ENCODE measurements around the gene DSCAML1. TPM values are rescaled to one million over a fixed set of nuclear protein-coding genes. Genes with fewer than 3 reads are reported as not detected.
"Not testable (repeated sequence)": the region's sequence is repeated elsewhere in the genome, so short reads cannot be mapped to it uniquely, and the experiment has no call there.

DSCAML1 gene
- total and polyA plus RNA-seq, 2 donors: 0.32 to 0.47 TPM

- peaks cover 23 to 50% of the 10 kb centered on the region in 2 donors for H3K4me1 ChIP-seq (ENCODE audit: control insufficient read depth in 2 of 2, insufficient read depth in 2 of 2, low read length in 2 of 2)
- peak overlapping the region; percentile 40 to 48 for H3K27ac ChIP-seq (ENCODE audit: low read depth in 1 of 2, low read length in 1 of 2)
- DNase-seq (ENCODE audit: low read depth in 6 of 9, low spot score in 9 of 9): no peak
- H3K4me3 ChIP-seq (ENCODE audit: low read length in 2 of 2): no peak overlapping the region
- no peaks in the 10 kb centered on the region for H3K36me3 ChIP-seq (ENCODE audit: control insufficient read depth in 2 of 2, insufficient read depth in 2 of 2, low read length in 1 of 2)
- 85% methylated on average over 7 of the region's 7 CpGs for WGBS
- peaks cover 0 to 5% of the 10 kb centered on the region in 2 donors for H3K27me3 ChIP-seq (ENCODE audit: control insufficient read depth in 2 of 2, insufficient read depth in 1 of 2, low read length in 1 of 2)
- H3K9me3 ChIP-seq (ENCODE audit: control insufficient read depth in 2 of 2, insufficient read depth in 1 of 2, low read length in 1 of 2): no peaks in the 10 kb centered on the region
Measured at GRCh38 chr11:117814204-117814765, 17.3 kb upstream of the DSCAML1 start.

DNA sequence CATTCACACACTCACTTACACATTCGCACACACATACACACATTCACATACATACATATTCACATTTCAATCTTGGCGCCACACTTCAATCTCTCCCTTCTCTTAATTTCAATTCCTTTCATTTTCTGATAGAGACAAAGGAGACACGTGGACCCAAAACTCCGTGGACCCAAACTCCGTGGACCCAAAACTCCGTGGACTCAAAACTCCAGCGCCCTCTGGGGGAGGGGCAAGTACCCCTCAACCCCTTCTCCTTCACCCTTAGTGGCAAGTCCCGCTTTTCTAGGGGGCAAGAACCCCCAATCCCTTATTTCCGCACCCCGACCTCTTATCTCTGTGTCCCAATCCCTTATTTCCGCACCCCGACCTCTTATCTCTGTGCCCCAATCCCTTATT is 13.0 kb upstream of the DSCAML1 start:
- not testable (repeated sequence) for H3K27ac ChIP-seq (ENCODE audit: low read depth in 1 of 2, low read length in 1 of 2); H3K9me3 ChIP-seq (ENCODE audit: control insufficient read depth in 2 of 2, insufficient read depth in 1 of 2, low read length in 1 of 2); DNase-seq (ENCODE audit: low read depth in 6 of 9, low spot score in 9 of 9); H3K36me3 ChIP-seq (ENCODE audit: control insufficient read depth in 2 of 2, insufficient read depth in 2 of 2, low read length in 1 of 2); H3K4me3 ChIP-seq (ENCODE audit: low read length in 2 of 2)
- Histone ChIP-seq H3K27me3 (ENCODE audit: control insufficient read depth in 2 of 2, insufficient read depth in 1 of 2, low read length in 1 of 2) (peaks cover 0 to 32% of the 10 kb centered on the region in 2 donors), H3K4me1 (ENCODE audit: control insufficient read depth in 2 of 2, insufficient read depth in 2 of 2, low read length in 2 of 2) (peaks cover 8 to 18% of the 10 kb centered on the region in 2 donors)
- WGBS: 97% methylated on average over 12 of the region's 12 CpGs

- Histone ChIP-seq H3K9me3 (ENCODE audit: control insufficient read depth in 2 of 2, insufficient read depth in 1 of 2, low read length in 1 of 2) (peaks cover 0 to 3% of the 10 kb centered on the region in 2 donors), H3K4me3 (ENCODE audit: low read length in 2 of 2) (no peak overlapping the region), H3K4me1 (ENCODE audit: control insufficient read depth in 2 of 2, insufficient read depth in 2 of 2, low read length in 2 of 2) (peaks cover 2 to 12% of the 10 kb centered on the region in 2 donors), H3K27ac (ENCODE audit: low read depth in 1 of 2, low read length in 1 of 2) (no peak overlapping the region), H3K27me3 (ENCODE audit: control insufficient read depth in 2 of 2, insufficient read depth in 1 of 2, low read length in 1 of 2) (peaks cover 0 to 32% of the 10 kb centered on the region in 2 donors), H3K36me3 (ENCODE audit: control insufficient read depth in 2 of 2, insufficient read depth in 2 of 2, low read length in 1 of 2) (no peaks in the 10 kb centered on the region)
- DNase-seq (ENCODE audit: low read depth in 6 of 9, low spot score in 9 of 9): no peak
- WGBS: 54% methylated on average over 22 of the region's 22 CpGs
Measured at GRCh38 chr11:117809236-117810055, 12.4 kb upstream of the DSCAML1 start.

GRCh38 chr11:117808784-117809183 is 11.8 kb upstream of the DSCAML1 start:
- H3K4me3 ChIP-seq (ENCODE audit: low read length in 2 of 2): no peak overlapping the region
- H3K4me1 ChIP-seq (ENCODE audit: control insufficient read depth in 2 of 2, insufficient read depth in 2 of 2, low read length in 2 of 2): peaks cover 0 to 11% of the 10 kb centered on the region in 2 donors
- H3K36me3 ChIP-seq (ENCODE audit: control insufficient read depth in 2 of 2, insufficient read depth in 2 of 2, low read length in 1 of 2): no peaks in the 10 kb centered on the region
- H3K27ac ChIP-seq (ENCODE audit: low read depth in 1 of 2, low read length in 1 of 2): no peak overlapping the region
- 92% methylated on average over 12 of the region's 12 CpGs for WGBS
- peaks cover 0 to 3% of the 10 kb centered on the region in 2 donors for H3K9me3 ChIP-seq (ENCODE audit: control insufficient read depth in 2 of 2, insufficient read depth in 1 of 2, low read length in 1 of 2)
- peaks cover 0 to 35% of the 10 kb centered on the region in 2 donors for H3K27me3 ChIP-seq (ENCODE audit: control insufficient read depth in 2 of 2, insufficient read depth in 1 of 2, low read length in 1 of 2)
- no peak for DNase-seq (ENCODE audit: low read depth in 6 of 9, low spot score in 9 of 9)

- Histone ChIP-seq H3K4me1 (ENCODE audit: control insufficient read depth in 2 of 2, insufficient read depth in 2 of 2, low read length in 2 of 2) (peaks cover 0 to 11% of the 10 kb centered on the region in 2 donors), H3K4me3 (ENCODE audit: low read length in 2 of 2) (no peak overlapping the region), H3K27me3 (ENCODE audit: control insufficient read depth in 2 of 2, insufficient read depth in 1 of 2, low read length in 1 of 2) (peaks cover 0 to 36% of the 10 kb centered on the region in 2 donors), H3K9me3 (ENCODE audit: control insufficient read depth in 2 of 2, insufficient read depth in 1 of 2, low read length in 1 of 2) (peaks cover 0 to 3% of the 10 kb centered on the region in 2 donors), H3K27ac (ENCODE audit: low read depth in 1 of 2, low read length in 1 of 2) (no peak overlapping the region), H3K36me3 (ENCODE audit: control insufficient read depth in 2 of 2, insufficient read depth in 2 of 2, low read length in 1 of 2) (no peaks in the 10 kb centered on the region)
- 67% methylated on average over 22 of the region's 22 CpGs for WGBS
- DNase-seq (ENCODE audit: low read depth in 6 of 9, low spot score in 9 of 9): peak in 4 of 9 donors; percentile 55 to 79 (median 70)
Measured at GRCh38 chr11:117807482-117808327, 10.7 kb upstream of the DSCAML1 start.

DNA sequence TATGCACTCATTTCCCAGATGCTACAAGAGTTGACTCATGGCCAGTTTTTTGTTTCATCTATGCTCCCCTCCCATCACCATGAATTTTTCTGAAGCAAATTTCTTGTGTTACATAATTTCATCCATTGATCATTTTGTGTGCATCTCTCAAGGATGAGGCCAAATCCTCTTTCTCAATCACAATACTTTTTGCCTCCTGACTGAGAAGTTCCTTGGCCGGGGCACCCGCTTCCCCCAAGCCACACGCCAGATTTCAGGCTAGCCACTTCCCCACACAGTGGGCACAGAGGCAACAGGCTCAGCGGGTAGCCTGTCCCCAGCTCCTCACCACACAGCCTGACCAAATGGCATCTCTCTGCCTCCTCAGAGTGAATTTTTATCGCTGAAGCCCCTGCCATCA is 9.8 kb upstream of the DSCAML1 start:
- peaks cover 0 to 11% of the 10 kb centered on the region in 2 donors for H3K4me1 ChIP-seq (ENCODE audit: control insufficient read depth in 2 of 2, insufficient read depth in 2 of 2, low read length in 2 of 2)
- H3K27me3 ChIP-seq (ENCODE audit: control insufficient read depth in 2 of 2, insufficient read depth in 1 of 2, low read length in 1 of 2): peaks cover 0 to 43% of the 10 kb centered on the region in 2 donors
- no peak for DNase-seq (ENCODE audit: low read depth in 6 of 9, low spot score in 9 of 9)

DNA sequence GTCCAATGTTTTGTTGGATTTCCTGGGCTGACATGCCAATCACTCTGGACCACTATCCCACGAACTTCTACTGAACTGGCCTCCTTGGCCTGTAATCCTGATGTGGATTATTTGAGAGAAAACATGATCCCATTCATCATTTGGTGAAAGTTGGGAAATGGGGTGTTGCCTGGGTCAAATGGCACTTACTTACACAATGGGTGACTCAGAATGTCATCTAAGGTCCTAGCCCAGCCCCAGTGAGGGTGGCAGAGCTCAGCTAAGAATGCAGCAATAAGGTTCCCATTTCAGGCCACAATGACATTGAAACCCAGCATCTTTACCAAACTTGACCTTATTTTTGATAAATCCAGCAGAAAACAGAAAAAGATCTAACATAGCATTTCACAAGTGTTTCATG is 8.0 kb upstream of the DSCAML1 start:
- no peak for DNase-seq (ENCODE audit: low read depth in 6 of 9, low spot score in 9 of 9)
- no peak overlapping the region for H3K4me3 ChIP-seq (ENCODE audit: low read length in 2 of 2)
- peaks cover 0 to 55% of the 10 kb centered on the region in 2 donors for H3K27me3 ChIP-seq (ENCODE audit: control insufficient read depth in 2 of 2, insufficient read depth in 1 of 2, low read length in 1 of 2)
- no peaks in the 10 kb centered on the region for H3K36me3 ChIP-seq (ENCODE audit: control insufficient read depth in 2 of 2, insufficient read depth in 2 of 2, low read length in 1 of 2)
- H3K4me1 ChIP-seq (ENCODE audit: control insufficient read depth in 2 of 2, insufficient read depth in 2 of 2, low read length in 2 of 2): peaks cover 0 to 11% of the 10 kb centered on the region in 2 donors
- WGBS: 84% methylated on average over 1 of the region's 1 CpG
- H3K27ac ChIP-seq (ENCODE audit: low read depth in 1 of 2, low read length in 1 of 2): no peak overlapping the region
- peaks cover 0 to 3% of the 10 kb centered on the region in 2 donors for H3K9me3 ChIP-seq (ENCODE audit: control insufficient read depth in 2 of 2, insufficient read depth in 1 of 2, low read length in 1 of 2)

More for the DNA sequence above, 9.8 kb upstream of the DSCAML1 start:
- Histone ChIP-seq H3K36me3 (ENCODE audit: control insufficient read depth in 2 of 2, insufficient read depth in 2 of 2, low read length in 1 of 2) (no peaks in the 10 kb centered on the region), H3K27ac (ENCODE audit: low read depth in 1 of 2, low read length in 1 of 2) (no peak overlapping the region), H3K9me3 (ENCODE audit: control insufficient read depth in 2 of 2, insufficient read depth in 1 of 2, low read length in 1 of 2) (peaks cover 0 to 3% of the 10 kb centered on the region in 2 donors), H3K4me3 (ENCODE audit: low read length in 2 of 2) (no peak overlapping the region)
- WGBS: 88% methylated on average over 5 of the region's 5 CpGs

DNA sequence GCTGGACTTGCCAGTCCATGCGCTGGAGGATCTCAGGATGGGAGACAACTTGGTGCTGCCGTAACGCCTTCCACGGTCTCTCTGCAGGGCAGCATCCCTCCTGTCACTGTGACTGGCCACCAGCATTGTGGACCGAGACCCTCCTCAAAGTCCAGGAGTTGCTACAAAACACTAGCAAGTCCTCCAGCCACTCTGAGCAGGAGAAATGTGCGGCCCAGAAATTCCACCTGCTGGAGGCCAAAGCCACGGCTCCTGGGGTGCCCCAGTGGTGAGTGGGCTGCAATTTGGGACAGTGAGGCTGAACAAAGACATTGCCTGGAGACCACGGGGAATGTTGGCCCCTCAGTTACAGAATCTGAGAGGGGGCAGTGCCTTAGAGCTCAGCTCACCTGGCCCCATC is 6.9 kb upstream of the DSCAML1 start:
- Histone ChIP-seq H3K27me3 (ENCODE audit: control insufficient read depth in 2 of 2, insufficient read depth in 1 of 2, low read length in 1 of 2) (peaks cover 0 to 57% of the 10 kb centered on the region in 2 donors), H3K4me1 (ENCODE audit: control insufficient read depth in 2 of 2, insufficient read depth in 2 of 2, low read length in 2 of 2) (peaks cover 0 to 5% of the 10 kb centered on the region in 2 donors)

More for the DNA sequence above, 6.9 kb upstream of the DSCAML1 start:
- Histone ChIP-seq H3K4me3 (ENCODE audit: low read length in 2 of 2) (no peak overlapping the region), H3K9me3 (ENCODE audit: control insufficient read depth in 2 of 2, insufficient read depth in 1 of 2, low read length in 1 of 2) (peaks cover 0 to under 1% of the 10 kb centered on the region in 2 donors), H3K36me3 (ENCODE audit: control insufficient read depth in 2 of 2, insufficient read depth in 2 of 2, low read length in 1 of 2) (no peaks in the 10 kb centered on the region), H3K27ac (ENCODE audit: low read depth in 1 of 2, low read length in 1 of 2) (no peak overlapping the region)
- 96% methylated on average over 8 of the region's 8 CpGs for WGBS
- DNase-seq (ENCODE audit: low read depth in 6 of 9, low spot score in 9 of 9): no peak

Measured in thymus (tissue), 11 donors.